IMR-90 (cell line): ENCODE measurements around the gene FAM76B. TPM values are rescaled to one million over a fixed set of nuclear protein-coding genes. Genes with fewer than 3 reads are reported as not detected.

Experiments
- ATAC-seq: fragments of 200-7000 bp; cut with Tn5 transposase; 2 replicates; pipeline ENCODE4 v1.9.1; 2020; ENCODE audit warnings: low read depth, mild to moderate bottlenecking, moderate library complexity
- BruUV-seq: library from RNA; stranded (reverse); fragments of 400-500 nt; replicated peaks from 2 replicates; lab custom pipeline; 2021; lab: Mats Ljungman, UMichigan
- CTCF ChIA-PET: fragments of 300-600 bp; formaldehyde crosslinking; extraction: SDS; loops from one replicate; lab custom pipeline; 2021; ENCODE audit warnings: antibody characterized with exemption; lab: Yijun Ruan, JAX
- POLR2A ChIA-PET: fragments of 300-600 bp; sonication (Branson Sonifier 250); formaldehyde crosslinking; loops from one replicate; lab custom pipeline; 2022; ENCODE audit warnings: antibody characterized with exemption; ENCODE audit not compliant: unreplicated experiment; lab: Charles Lee
- DNase-seq: peaks from one replicate; pipeline ENCODE4 v3.0.0; 2013
- H2AFZ ChIP-seq: replicated peaks from 2 replicates; pipeline ENCODE3; 2013; ENCODE audit warnings: low read length, mild to moderate bottlenecking; ENCODE audit not compliant: poor library complexity
- H2AK5ac ChIP-seq: 2 replicates; pipeline ENCODE4 v1.6.1; 2013; ENCODE audit warnings: low read depth, low read length, inconsistent platforms
- H2AK9ac ChIP-seq: replicated peaks from 2 replicates; pipeline ENCODE3; 2013; ENCODE audit warnings: mild to moderate bottlenecking, low read depth, low read length, moderate library complexity; ENCODE audit not compliant: poor library complexity
- H2BK120ac ChIP-seq: 2 replicates; pipeline ENCODE4 v1.6.1; 2013; ENCODE audit warnings: low read depth, low read length, inconsistent platforms
- H2BK15ac ChIP-seq: 3 replicates; pipeline ENCODE4 v1.6.1; 2013; ENCODE audit warnings: low read depth, low read length, inconsistent platforms
- H2BK20ac ChIP-seq: 2 replicates; pipeline ENCODE4 v1.6.1; 2013; ENCODE audit warnings: low read depth, mild to moderate bottlenecking, inconsistent platforms, low read length, moderate library complexity
- H2BK5ac ChIP-seq: 2 replicates; pipeline ENCODE4 v1.6.1; 2013; ENCODE audit warnings: mild to moderate bottlenecking, low read depth, low read length, inconsistent platforms; ENCODE audit not compliant: poor library complexity, severe bottlenecking
- H3K14ac ChIP-seq: replicated peaks from 2 replicates; pipeline ENCODE4 v1.6.1; 2013; ENCODE audit warnings: low read depth, low read length, inconsistent platforms
- H3K18ac ChIP-seq: 2 replicates; pipeline ENCODE4 v1.6.1; 2013; ENCODE audit warnings: low read depth, low read length, control low read depth
- H3K23ac ChIP-seq: 2 replicates; pipeline ENCODE4 v1.6.1; 2013; ENCODE audit warnings: low read depth, low read length, inconsistent platforms
- H3K27ac ChIP-seq: 2 replicates; pipeline ENCODE4 v1.5.1; 2013; ENCODE audit warnings: mild to moderate bottlenecking, control low read depth, low read length; ENCODE audit not compliant: insufficient read depth
- H3K27me3 ChIP-seq: 2 replicates; pipeline ENCODE4 v1.6.1; 2013; ENCODE audit warnings: low read length; ENCODE audit not compliant: control insufficient read depth, insufficient read depth
- H3K36me3 ChIP-seq: 2 replicates; pipeline ENCODE4 v1.6.1; 2013; ENCODE audit warnings: low read length, mixed read lengths; ENCODE audit not compliant: control insufficient read depth, insufficient read depth
- H3K4ac ChIP-seq: 2 replicates; pipeline ENCODE4 v1.6.1; 2013; ENCODE audit warnings: low read depth, low read length, inconsistent platforms
- H3K4me1 ChIP-seq: 2 replicates; pipeline ENCODE4 v1.6.1; 2013; ENCODE audit warnings: low read length, mixed read lengths; ENCODE audit not compliant: control insufficient read depth, insufficient read depth
- H3K4me2 ChIP-seq: 2 replicates; pipeline ENCODE4 v1.6.1; 2013; ENCODE audit warnings: low read depth, mild to moderate bottlenecking, control low read depth, low read length, moderate library complexity
- H3K4me3 ChIP-seq: 2 replicates; pipeline ENCODE4 v1.5.1; 2013; ENCODE audit warnings: low read depth, mild to moderate bottlenecking, control low read depth, low read length, moderate library complexity; ENCODE audit not compliant: insufficient read depth
- H3K56ac ChIP-seq: 2 replicates; pipeline ENCODE4 v1.6.1; 2013; ENCODE audit warnings: low read length, inconsistent platforms; ENCODE audit not compliant: insufficient read depth; ENCODE audit errors: extremely low read depth
- H3K79me1 ChIP-seq, 2 experiments: 2 replicates each; pipeline ENCODE4 v1.6.1; 2013; ENCODE audit warnings: low read length in 2 of 2, inconsistent platforms in 1 of 2, low read depth in 1 of 2
- H3K9ac ChIP-seq: 2 replicates; pipeline ENCODE4 v1.6.1; 2013; ENCODE audit warnings: low read depth, low read length, control low read depth
- H3K9me1 ChIP-seq: 2 replicates; pipeline ENCODE4 v1.6.1; 2013; ENCODE audit warnings: low read length, inconsistent platforms; ENCODE audit not compliant: insufficient read depth
- H3K9me3 ChIP-seq: 2 replicates; pipeline ENCODE4 v1.6.1; 2013; ENCODE audit warnings: low read length; ENCODE audit not compliant: control insufficient read depth, insufficient read depth
- H4K20me1 ChIP-seq: 2 replicates; pipeline ENCODE4 v1.6.1; 2013; ENCODE audit warnings: low read length, inconsistent platforms; ENCODE audit not compliant: insufficient read depth
- H4K5ac ChIP-seq: 2 replicates; pipeline ENCODE4 v1.6.1; 2013; ENCODE audit warnings: mild to moderate bottlenecking, low read depth, low read length, control low read depth
- H4K8ac ChIP-seq, 2 experiments: 2 replicates each; pipeline ENCODE4 v1.6.1; 2013; ENCODE audit warnings: low read depth in 2 of 2, low read length in 2 of 2, control low read depth in 1 of 2, inconsistent platforms in 1 of 2
- H4K91ac ChIP-seq: 2 replicates; pipeline ENCODE4 v1.6.1; 2013; ENCODE audit warnings: low read depth, low read length, inconsistent platforms; ENCODE audit not compliant: insufficient read depth
- MAFK ChIP-seq: IDR thresholded peaks from 2 replicates; pipeline ENCODE4 v1.6.1; 2012; ENCODE audit warnings: low read depth, low read length, improper control_type of control experiment
- SMC3 ChIP-seq: fragments of 150-350 bp; IDR thresholded peaks from 2 replicates; pipeline ENCODE4 v1.6.1; 2016; ENCODE audit warnings: low read depth, mild to moderate bottlenecking, antibody characterized with exemption, low read length, moderate library complexity
- WGBS, 2 experiments: methylation state at CpG; one replicate each; pipeline versions ENCODE4 v1.1.5 to v1.1.7; 2013; ENCODE audit warnings: missing lambda C conversion rate in 2 of 2; ENCODE audit not compliant: insufficient read length in 1 of 2; ENCODE audit errors: extremely low coverage in 2 of 2; 5-methylcytosine and 5-hydroxymethylcytosine counted together
- dilution Hi-C: fragments of 300-500 bp; cut with HindIII; formaldehyde crosslinking; loops from one replicate; pipeline ENCODE4 v1.14.3; 2018; ENCODE audit warnings: low sequenced_read_pairs; ENCODE audit not compliant: unreplicated experiment
- in situ Hi-C: fragments of 300-500 bp; cut with MboI; formaldehyde crosslinking; loops from 3 replicates; pipeline ENCODE4 v1.14.3; 2019; ENCODE audit warnings: low sequenced_read_pairs, inconsistent platforms, mixed read lengths
- intact Hi-C: fragments of 100-400 bp; cut with micrococcal nuclease; formaldehyde crosslinking; loops from 2 replicates; pipeline ENCODE4 v1.10.0; 2022
- polyA plus RNA-seq, 3 experiments: library from polyadenylated mRNA; depleted of rRNA; stranded (reverse); fragments of >200 nt; gene quantifications; 2 replicates each; pipeline ENCODE4 v1.2.3, GENCODE V29; 2012; ENCODE audit warnings: low replicate concordance in 1 of 3
- total RNA-seq: library from RNA; depleted of rRNA; stranded (reverse); fragments of >200 nt; gene quantifications from 2 replicates; pipeline ENCODE4 v1.2.3, GENCODE V29; 2012

FAM76B gene
- total and polyA plus RNA-seq, 2 of the 4 experiments (the other 2 are of a cell fraction): 12.7 to 14.3 TPM

DNA sequence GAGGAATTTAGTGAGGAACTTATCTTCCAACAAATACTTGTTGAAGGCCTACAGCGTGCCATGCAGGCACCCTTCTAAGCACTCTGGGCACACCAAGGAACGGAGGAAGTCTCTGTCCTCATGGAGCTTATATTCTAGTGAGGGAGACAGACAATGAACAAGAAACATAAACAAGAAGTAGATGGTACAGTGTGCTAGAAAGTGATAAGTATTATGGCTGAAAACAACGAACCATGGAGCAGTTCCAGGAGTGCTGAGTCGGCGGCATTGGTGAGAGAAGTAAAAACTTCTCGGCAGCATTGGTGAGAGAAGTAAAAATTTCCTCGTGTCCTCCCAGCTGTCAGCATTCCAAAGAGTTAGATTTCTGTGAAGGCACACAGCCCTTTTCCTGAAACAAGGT, 53.2 kb downstream of the FAM76B start:
- Histone ChIP-seq H3K4me1 (no peaks in the 10 kb centered on the region), H2BK5ac (no peak overlapping the region), H3K18ac (no peak overlapping the region), H4K20me1 (no peaks in the 10 kb centered on the region), H4K91ac (no peak overlapping the region), H3K4ac (no peak overlapping the region), H3K14ac (no peak overlapping the region), H3K56ac (no peak overlapping the region), H3K23ac (no peak overlapping the region), H2AK9ac (no peak overlapping the region), H3K9me3 (no peaks in the 10 kb centered on the region), H2BK15ac (no peak overlapping the region), H3K9me1 (no peaks in the 10 kb centered on the region), H2BK120ac (no peak overlapping the region), H3K27me3 (peaks cover 10% of the 10 kb centered on the region), H2AFZ (no peak overlapping the region), H2BK20ac (no peak overlapping the region), H4K8ac (no peak overlapping the region), H3K79me1 (no peaks in the 10 kb centered on the region), H3K4me2 (no peak overlapping the region), H3K4me3 (no peak overlapping the region), H2AK5ac (no peak overlapping the region), H3K27ac (no peak overlapping the region), H4K5ac (no peak overlapping the region), H3K36me3 (no peaks in the 10 kb centered on the region), H3K9ac (no peak overlapping the region)
- CTCF ChIA-PET: interaction anchor here (1.0 kb wide), 1 partner anchor 10 kb away, joined by 3 read pairs; no protein-coding TSS in a partner anchor
- intact Hi-C loops: no loop called here
- in situ Hi-C loops: no loop called here
- TF ChIP-seq MAFK: peak; percentile 89
- no peak for TF ChIP-seq SMC3
- no TSS peak for BruUV-seq
- 58% methylated on average over 4 of the region's 7 CpGs; no CpG with 5 or more reads in 1 of the 2 experiments for WGBS, 2 experiments
- dilution Hi-C loops: no loop called here
- POLR2A ChIA-PET: no interaction called here
- ATAC-seq: no peak
- no peak for DNase-seq
